GM18526 (cell line): Measurements from ENCODE around the gene SCN5A.

ENCODE experiments used
- POLR2A ChIP-seq: IDR thresholded peaks from 3 replicates; pipeline ENCODE4 v1.6.1; 2011; ENCODE audit not compliant: insufficient read length; ENCODE audit errors: extremely low read depth

The SCN5A gene

GRCh38 chr3:38649500-38650247, at the start of gene SCN5A:
TSS of gene SCN5A (minus strand) at chr3:38649687. CDS start at chr3:38633307, 16,380 bp downstream.
- TF ChIP-seq POLR2A = no peak

GRCh38 chr3:38698760-38699159, 49.3 kb upstream of the SCN5A start:
- TF ChIP-seq POLR2A = no peak

- no peak for TF ChIP-seq POLR2A
These were observed 48.6 kb upstream of the SCN5A start for GRCh38 chr3:38698061-38698460.

- no peak for TF ChIP-seq POLR2A
These were observed 46.5 kb upstream of the SCN5A start for GRCh38 chr3:38696034-38696433.

GRCh38 chr3:38690185-38690584, 40.7 kb upstream of the SCN5A start:
- TF ChIP-seq POLR2A = no peak

- TF ChIP-seq POLR2A = no peak
These were observed 40.3 kb upstream of the SCN5A start for GRCh38 chr3:38689774-38690173.

GRCh38 chr3:38689346-38689745, 39.9 kb upstream of the SCN5A start:
- TF ChIP-seq POLR2A = no peak

- no peak for TF ChIP-seq POLR2A
These were observed 37.8 kb upstream of the SCN5A start for GRCh38 chr3:38687321-38687720.

- TF ChIP-seq POLR2A = no peak
These were observed 35.1 kb upstream of the SCN5A start for GRCh38 chr3:38684546-38684945.

GRCh38 chr3:38669668-38670067, 20.2 kb upstream of the SCN5A start:
- no peak for TF ChIP-seq POLR2A

- no peak for TF ChIP-seq POLR2A
These were observed 13.1 kb upstream of the SCN5A start for GRCh38 chr3:38662544-38662943.

GRCh38 chr3:38658841-38659240, 9.4 kb upstream of the SCN5A start:
- TF ChIP-seq POLR2A = no peak

GRCh38 chr3:38657369-38657768, 7.9 kb upstream of the SCN5A start:
- no peak for TF ChIP-seq POLR2A

- TF ChIP-seq POLR2A = no peak
These were observed 6.3 kb upstream of the SCN5A start for GRCh38 chr3:38655708-38656300.

- no peak for TF ChIP-seq POLR2A
These were observed 4.4 kb upstream of the SCN5A start for GRCh38 chr3:38653685-38654537.

GRCh38 chr3:38652934-38653333, 3.4 kb upstream of the SCN5A start:
- TF ChIP-seq POLR2A = no peak
